ENCODE data around the gene C16orf74.

The C16orf74 gene

DNA sequence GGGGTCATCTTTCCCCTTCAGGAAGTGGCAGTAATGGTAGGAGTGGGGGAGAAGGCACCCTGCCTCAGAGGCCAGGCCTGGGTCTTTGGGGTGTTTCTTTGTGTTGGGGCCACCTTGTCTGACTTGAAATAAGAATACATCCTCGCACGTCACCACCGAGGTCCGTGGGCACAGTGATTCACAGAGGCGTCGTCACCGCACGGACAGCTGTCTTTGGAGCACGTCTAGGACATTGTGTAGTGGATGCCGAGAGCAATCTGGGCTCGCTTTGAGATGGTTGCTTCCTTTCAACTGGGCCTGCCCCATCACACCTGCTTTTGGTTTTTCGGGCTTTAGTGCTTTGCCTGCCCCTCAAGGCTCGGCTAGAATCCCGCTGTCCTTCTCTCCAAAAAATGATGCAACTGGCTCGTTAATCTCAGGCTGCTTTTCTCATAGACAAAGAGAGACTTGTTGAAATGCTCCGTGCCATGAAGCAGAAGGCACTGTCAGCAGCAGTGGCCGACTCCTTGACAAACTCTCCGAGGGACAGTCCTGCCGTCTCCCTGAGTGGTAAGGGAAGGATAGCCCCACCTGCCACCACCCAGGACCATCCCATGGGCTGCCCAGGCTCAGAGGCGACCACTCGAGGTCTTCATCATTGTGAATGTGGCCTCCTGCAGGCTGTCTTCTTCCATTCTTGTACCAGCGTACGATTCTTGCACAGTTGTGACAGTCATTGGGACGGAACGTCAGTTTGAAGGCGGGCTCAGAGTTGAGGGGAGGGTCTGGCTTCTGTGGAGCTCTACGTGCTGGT lies 86.1 kb downstream of the C16orf74 start:
- DNase-seq (ENCODE audit: low read depth in 2 of 2): no peak
- TF ChIP-seq, protein P1, sequence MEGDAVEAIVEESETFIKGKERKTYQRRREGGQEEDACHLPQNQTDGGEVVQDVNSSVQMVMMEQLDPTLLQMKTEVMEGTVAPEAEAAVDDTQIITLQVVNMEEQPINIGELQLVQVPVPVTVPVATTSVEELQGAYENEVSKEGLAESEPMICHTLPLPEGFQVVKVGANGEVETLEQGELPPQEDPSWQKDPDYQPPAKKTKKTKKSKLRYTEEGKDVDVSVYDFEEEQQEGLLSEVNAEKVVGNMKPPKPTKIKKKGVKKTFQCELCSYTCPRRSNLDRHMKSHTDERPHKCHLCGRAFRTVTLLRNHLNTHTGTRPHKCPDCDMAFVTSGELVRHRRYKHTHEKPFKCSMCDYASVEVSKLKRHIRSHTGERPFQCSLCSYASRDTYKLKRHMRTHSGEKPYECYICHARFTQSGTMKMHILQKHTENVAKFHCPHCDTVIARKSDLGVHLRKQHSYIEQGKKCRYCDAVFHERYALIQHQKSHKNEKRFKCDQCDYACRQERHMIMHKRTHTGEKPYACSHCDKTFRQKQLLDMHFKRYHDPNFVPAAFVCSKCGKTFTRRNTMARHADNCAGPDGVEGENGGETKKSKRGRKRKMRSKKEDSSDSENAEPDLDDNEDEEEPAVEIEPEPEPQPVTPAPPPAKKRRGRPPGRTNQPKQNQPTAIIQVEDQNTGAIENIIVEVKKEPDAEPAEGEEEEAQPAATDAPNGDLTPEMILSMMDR (IDR thresholded peaks at IDR 0.05; ENCODE audit: low read depth, low read length): no peak
- no peak overlapping the region for H3K4me3 ChIP-seq (replicated peaks in 1 of 2; ENCODE audit: low read depth in 2 of 2, low read length in 2 of 2)

DNA sequence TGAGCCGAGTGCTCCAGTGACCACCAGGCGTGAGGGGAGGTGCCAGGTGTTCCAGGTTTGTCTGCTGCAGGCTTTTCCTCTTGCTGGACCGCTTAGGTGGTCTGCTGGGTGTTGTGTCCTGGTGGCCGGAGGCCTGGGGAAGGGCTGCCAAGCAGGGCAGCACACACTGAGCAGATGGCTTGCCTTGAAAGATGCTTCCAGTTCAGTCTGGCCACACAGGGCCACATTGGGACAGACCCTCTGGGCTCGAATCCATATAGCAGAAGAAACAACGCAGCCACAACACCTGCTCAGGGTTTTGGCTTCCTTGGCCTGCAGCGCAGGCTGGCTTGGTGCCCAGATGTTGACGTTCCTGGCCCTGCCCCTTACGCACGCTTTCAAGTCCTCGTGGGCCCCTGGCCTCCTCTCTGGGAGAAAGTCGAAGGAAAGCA lies 87.0 kb downstream of the C16orf74 start:
- no peak overlapping the region for H3K4me3 ChIP-seq (replicated peaks in 1 of 2; ENCODE audit: low read depth in 2 of 2, low read length in 2 of 2)
- TF ChIP-seq, protein P1 (IDR thresholded peaks at IDR 0.05; ENCODE audit: low read depth, low read length): no peak
- DNase-seq (ENCODE audit: low read depth in 2 of 2): no peak

- no peak overlapping the region for H3K4me3 ChIP-seq (replicated peaks in 1 of 2; ENCODE audit: low read depth in 2 of 2, low read length in 2 of 2)
- TF ChIP-seq, protein P1 (IDR thresholded peaks at IDR 0.05; ENCODE audit: low read depth, low read length): no peak
- DNase-seq (ENCODE audit: low read depth in 2 of 2): no peak
Measured at GRCh38 chr16:85662976-85663830, 87.7 kb downstream of the C16orf74 start.

DNA sequence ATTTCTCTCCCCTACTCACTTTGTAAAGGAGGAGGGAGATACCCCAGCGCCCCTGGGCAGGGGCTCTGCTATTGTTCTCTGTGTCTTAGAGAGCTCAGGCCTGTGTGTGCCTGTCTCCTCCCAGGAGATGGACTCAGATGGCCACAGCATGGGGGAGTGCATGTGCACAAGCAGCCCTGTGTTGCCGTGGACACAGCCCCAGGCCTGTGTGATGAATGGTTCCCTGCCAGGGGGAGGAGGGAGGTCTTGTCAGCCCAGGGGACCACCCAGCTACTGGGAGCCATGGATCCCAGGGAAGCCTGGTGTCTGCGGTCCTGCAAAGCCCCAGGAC lies 88.4 kb downstream of the C16orf74 start:
- TF ChIP-seq, protein P1 (IDR thresholded peaks at IDR 0.05; ENCODE audit: low read depth, low read length): no peak
- no peak overlapping the region for H3K4me3 ChIP-seq (replicated peaks in 1 of 2; ENCODE audit: low read depth in 2 of 2, low read length in 2 of 2)
- DNase-seq (ENCODE audit: low read depth in 2 of 2): no peak

DNA sequence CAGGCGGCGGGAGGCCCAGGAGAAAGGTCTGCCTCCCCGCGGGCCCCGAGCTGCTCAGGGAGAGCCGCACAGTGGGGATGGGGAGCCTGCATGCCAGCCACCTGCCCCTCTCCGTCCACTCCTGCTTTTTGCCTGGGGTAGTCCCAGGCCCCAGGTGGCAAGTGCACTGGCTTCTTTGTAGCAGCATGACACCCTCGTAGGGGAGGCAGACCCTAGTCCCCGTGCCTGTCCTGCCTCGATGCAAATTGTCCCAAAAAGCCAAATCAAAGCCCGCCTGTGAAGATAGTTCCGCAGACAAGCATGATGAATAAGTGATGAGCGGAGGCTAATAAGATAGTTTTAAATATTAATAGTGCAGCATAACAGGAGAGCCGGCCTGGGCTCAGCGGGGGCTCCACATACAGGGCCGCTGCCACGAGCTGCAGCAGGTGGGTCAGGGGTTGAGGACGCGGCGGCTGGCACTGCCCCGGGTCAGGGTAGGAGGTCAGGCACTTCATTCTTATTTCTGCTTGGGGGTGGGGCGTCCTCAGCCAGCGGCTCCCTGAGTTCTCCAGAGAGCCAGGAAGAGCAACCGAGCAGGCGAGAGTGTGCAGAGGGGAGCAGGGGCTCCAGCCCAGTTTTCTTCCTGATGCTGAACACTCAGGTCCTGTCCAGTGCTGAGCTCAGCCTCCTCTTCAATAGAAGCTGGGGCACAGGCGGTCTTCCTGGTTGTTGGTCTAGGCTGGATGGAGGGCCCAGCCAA lies 89.0 kb downstream of the C16orf74 start:
- TF ChIP-seq, protein P1 (IDR thresholded peaks at IDR 0.05; ENCODE audit: low read depth, low read length): no peak
- no peak for DNase-seq (ENCODE audit: low read depth in 2 of 2)
- H3K4me3 ChIP-seq (replicated peaks in 1 of 2; ENCODE audit: low read depth in 2 of 2, low read length in 2 of 2): no peak overlapping the region

GRCh38 chr16:85660843-85661739 lies 89.8 kb downstream of the C16orf74 start:
- no peak overlapping the region for H3K4me3 ChIP-seq (replicated peaks in 1 of 2; ENCODE audit: low read depth in 2 of 2, low read length in 2 of 2)
- DNase-seq (ENCODE audit: low read depth in 2 of 2): no peak
- TF ChIP-seq, protein P1 (IDR thresholded peaks at IDR 0.05; ENCODE audit: low read depth, low read length): no peak

All from cardiac fibroblast (primary cell).